Measurements from ENCODE around the gene PRMT3. TPM values are rescaled to one million over a fixed set of nuclear protein-coding genes. Genes with fewer than 3 reads are reported as not detected.

Gene PRMT3
- total and polyA plus RNA-seq, 2 of the 4 experiments (the other 2 are of a cell fraction), result 8.8 to 11.3 TPM

DNA sequence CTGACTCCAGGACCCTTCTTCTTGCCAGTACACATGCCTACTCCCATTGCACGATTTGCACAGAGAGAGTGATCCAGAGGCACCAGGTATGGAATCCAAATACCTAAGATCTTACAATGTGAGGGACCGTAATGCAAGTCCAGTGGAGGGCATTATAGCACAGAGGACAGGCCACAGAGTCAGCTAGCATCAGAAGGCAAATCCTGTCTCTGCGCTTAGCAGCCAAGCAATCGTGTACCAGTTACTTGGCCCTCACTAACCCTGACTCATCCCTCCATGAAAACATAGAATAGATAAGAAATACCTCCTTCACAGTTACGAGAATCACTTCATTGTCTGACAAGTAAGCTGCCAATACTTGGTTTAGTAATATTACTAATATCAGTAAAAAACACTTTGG, 142.2 kb downstream of the PRMT3 start:
- H3K56ac ChIP-seq (ENCODE audit: extremely low read depth, insufficient read depth, low read length), result no peak overlapping the region
- H3K4ac ChIP-seq (ENCODE audit: low read depth, low read length), result no peak overlapping the region
- no peak overlapping the region for H3K27ac ChIP-seq (ENCODE audit: insufficient read depth, low read length)
- H2BK20ac ChIP-seq (ENCODE audit: low read depth, low read length), result no peak overlapping the region
- H4K8ac ChIP-seq (ENCODE audit: low read depth in 2 of 2, low read length in 2 of 2), result no peak overlapping the region
- H4K91ac ChIP-seq (ENCODE audit: insufficient read depth, low read depth, low read length), result no peak overlapping the region
- no peak overlapping the region for H3K4me2 ChIP-seq (ENCODE audit: low read depth, low read length)
- H3K23ac ChIP-seq (ENCODE audit: low read depth, low read length), result no peak overlapping the region
- BruUV-seq (replicated peaks), result no TSS peak
- dilution Hi-C loops (cut with HindIII; ENCODE audit: low sequenced_read_pairs, unreplicated experiment) (no loop called here), intact Hi-C loops (cut with micrococcal nuclease) (no loop called here), in situ Hi-C loops (cut with MboI; ENCODE audit: low sequenced_read_pairs) (no loop called here)
- no peak for ATAC-seq (ENCODE audit: low read depth)
- H2BK120ac ChIP-seq (ENCODE audit: low read depth, low read length), result no peak overlapping the region
- H3K9me1 ChIP-seq (ENCODE audit: insufficient read depth, low read length), result no peaks in the 10 kb centered on the region; the same call in 1 of the 2 replicates
- 67% methylated on average over 1 of the region's 5 CpGs; no CpG with 5 or more reads in 1 of the 2 experiments for WGBS, 2 experiments (ENCODE audit: extremely low coverage in 2 of 2, insufficient read length in 1 of 2)
- no peak for TF ChIP-seq NFE2L2 (IDR thresholded peaks at IDR 0.05; ENCODE audit: low read depth, low read length)
- no peak for TF ChIP-seq RAD21 (IDR thresholded peaks at IDR 0.05; ENCODE audit: low read length)
- no peak for TF ChIP-seq RCOR1 (IDR thresholded peaks at IDR 0.05; ENCODE audit: insufficient replicate concordance, low read length)
- TF ChIP-seq, protein P1, sequence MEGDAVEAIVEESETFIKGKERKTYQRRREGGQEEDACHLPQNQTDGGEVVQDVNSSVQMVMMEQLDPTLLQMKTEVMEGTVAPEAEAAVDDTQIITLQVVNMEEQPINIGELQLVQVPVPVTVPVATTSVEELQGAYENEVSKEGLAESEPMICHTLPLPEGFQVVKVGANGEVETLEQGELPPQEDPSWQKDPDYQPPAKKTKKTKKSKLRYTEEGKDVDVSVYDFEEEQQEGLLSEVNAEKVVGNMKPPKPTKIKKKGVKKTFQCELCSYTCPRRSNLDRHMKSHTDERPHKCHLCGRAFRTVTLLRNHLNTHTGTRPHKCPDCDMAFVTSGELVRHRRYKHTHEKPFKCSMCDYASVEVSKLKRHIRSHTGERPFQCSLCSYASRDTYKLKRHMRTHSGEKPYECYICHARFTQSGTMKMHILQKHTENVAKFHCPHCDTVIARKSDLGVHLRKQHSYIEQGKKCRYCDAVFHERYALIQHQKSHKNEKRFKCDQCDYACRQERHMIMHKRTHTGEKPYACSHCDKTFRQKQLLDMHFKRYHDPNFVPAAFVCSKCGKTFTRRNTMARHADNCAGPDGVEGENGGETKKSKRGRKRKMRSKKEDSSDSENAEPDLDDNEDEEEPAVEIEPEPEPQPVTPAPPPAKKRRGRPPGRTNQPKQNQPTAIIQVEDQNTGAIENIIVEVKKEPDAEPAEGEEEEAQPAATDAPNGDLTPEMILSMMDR (conservative IDR thresholded peaks at IDR 0.05; ENCODE audit: low read depth, low read length), result no peak
- TF ChIP-seq BHLHE40 (IDR thresholded peaks at IDR 0.05; ENCODE audit: low read depth, low read length), result no peak
- no peak for TF ChIP-seq RFX5 (IDR thresholded peaks at IDR 0.05; ENCODE audit: low read depth, low read length)
- TF ChIP-seq CEBPB (IDR thresholded peaks at IDR 0.05; ENCODE audit: low read depth, low read length), result no peak
- TF ChIP-seq MAZ (IDR thresholded peaks at IDR 0.05; ENCODE audit: borderline replicate concordance, low read depth, low read length), result no peak
- TF ChIP-seq FOS (IDR thresholded peaks at IDR 0.05; ENCODE audit: low read depth, low read length), result no peak
- no peak for TF ChIP-seq CHD1 (IDR thresholded peaks at IDR 0.05; ENCODE audit: low read depth, low read length)
- TF ChIP-seq MAFK (IDR thresholded peaks at IDR 0.05; ENCODE audit: low read depth, low read length), result no peak
- TF ChIP-seq, protein P2, sequence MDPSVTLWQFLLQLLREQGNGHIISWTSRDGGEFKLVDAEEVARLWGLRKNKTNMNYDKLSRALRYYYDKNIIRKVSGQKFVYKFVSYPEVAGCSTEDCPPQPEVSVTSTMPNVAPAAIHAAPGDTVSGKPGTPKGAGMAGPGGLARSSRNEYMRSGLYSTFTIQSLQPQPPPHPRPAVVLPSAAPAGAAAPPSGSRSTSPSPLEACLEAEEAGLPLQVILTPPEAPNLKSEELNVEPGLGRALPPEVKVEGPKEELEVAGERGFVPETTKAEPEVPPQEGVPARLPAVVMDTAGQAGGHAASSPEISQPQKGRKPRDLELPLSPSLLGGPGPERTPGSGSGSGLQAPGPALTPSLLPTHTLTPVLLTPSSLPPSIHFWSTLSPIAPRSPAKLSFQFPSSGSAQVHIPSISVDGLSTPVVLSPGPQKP (IDR thresholded peaks at IDR 0.05; ENCODE audit: borderline replicate concordance, low read depth, low read length), result no peak
- no peak for TF ChIP-seq MXI1 (IDR thresholded peaks at IDR 0.05; ENCODE audit: borderline replicate concordance, low read depth, low read length)
- no peak for DNase-seq
- no peak overlapping the region for H4K5ac ChIP-seq (ENCODE audit: low read depth, low read length)
- H3K4me3 ChIP-seq (ENCODE audit: insufficient read depth, low read depth, low read length), result no peak overlapping the region
- no peak overlapping the region for H3K18ac ChIP-seq (ENCODE audit: low read depth, low read length)
- no peak overlapping the region for H2AK5ac ChIP-seq (ENCODE audit: low read depth, low read length)
- no peak overlapping the region for H2BK5ac ChIP-seq (ENCODE audit: low read depth, low read length, poor library complexity, severe bottlenecking)
- no peaks in the 10 kb centered on the region for H3K27me3 ChIP-seq (ENCODE audit: control insufficient read depth, insufficient read depth, low read length)
- no peaks in the 10 kb centered on the region for H3K4me1 ChIP-seq (ENCODE audit: control insufficient read depth, insufficient read depth, low read length)
- no peaks in the 10 kb centered on the region for H3K9me3 ChIP-seq (ENCODE audit: control insufficient read depth, insufficient read depth, low read length)
- no peak overlapping the region for H3K14ac ChIP-seq (replicated peaks; ENCODE audit: low read depth, low read length)
- ChIA-PET POLR2A (ENCODE audit: unreplicated experiment) (no interaction called here), CTCF (interaction anchor here (0.6 kb wide), 1 partner anchor 389 kb away, joined by 6 read pairs; no protein-coding TSS in a partner anchor)
- no peaks in the 10 kb centered on the region for H3K79me1 ChIP-seq (ENCODE audit: low read depth in 1 of 2, low read length in 2 of 2)
- H4K20me1 ChIP-seq (ENCODE audit: insufficient read depth, low read length), result no peaks in the 10 kb centered on the region
- H2AK9ac ChIP-seq (replicated peaks; ENCODE audit: low read depth, low read length, poor library complexity), result no peak overlapping the region
- H3K36me3 ChIP-seq (ENCODE audit: control insufficient read depth, insufficient read depth, low read length), result no peaks in the 10 kb centered on the region
- H2BK15ac ChIP-seq (ENCODE audit: low read depth, low read length), result no peak overlapping the region
- H2AFZ ChIP-seq (replicated peaks; ENCODE audit: low read length, poor library complexity), result no peak overlapping the region
- H3K9ac ChIP-seq (ENCODE audit: low read depth, low read length), result no peak overlapping the region
